GM19438 (cell line): Measurements from ENCODE around the gene SERPINA5.
"Not testable (repeated sequence)": the region's sequence is repeated elsewhere in the genome, so short reads cannot be mapped to it uniquely, and the experiment has no call there.

Source experiments
- ATAC-seq: cut with Tn5 transposase; IDR thresholded peaks from one replicate; pipeline ENCODE4 v1.9.1; 2021; ENCODE audit warnings: low read depth; ENCODE audit not compliant: unreplicated experiment

Gene SERPINA5

GRCh38 chr14:94573475-94574277 lies 7.5 kb upstream of the SERPINA5 start:
- no peak for ATAC-seq

DNA sequence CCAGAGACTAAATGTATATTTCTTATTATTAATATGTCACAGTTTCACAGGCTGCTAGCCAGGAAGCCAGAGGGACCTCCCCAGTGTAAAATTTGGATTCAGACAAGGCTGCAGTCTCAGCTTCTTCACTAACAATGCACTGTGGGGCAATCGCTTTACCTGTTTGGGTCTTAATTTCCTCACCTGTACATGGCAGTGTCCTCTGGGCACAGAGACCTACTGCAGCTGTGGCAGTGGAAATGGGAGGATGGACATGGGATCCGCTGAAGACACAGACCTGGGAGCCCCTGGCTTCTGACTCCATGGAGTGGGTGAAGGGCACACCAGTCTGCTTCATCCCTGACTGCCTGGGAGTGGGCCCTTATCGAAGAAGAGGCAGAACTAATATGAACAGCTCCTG lies 6.9 kb upstream of the SERPINA5 start:
- no peak for ATAC-seq

DNA sequence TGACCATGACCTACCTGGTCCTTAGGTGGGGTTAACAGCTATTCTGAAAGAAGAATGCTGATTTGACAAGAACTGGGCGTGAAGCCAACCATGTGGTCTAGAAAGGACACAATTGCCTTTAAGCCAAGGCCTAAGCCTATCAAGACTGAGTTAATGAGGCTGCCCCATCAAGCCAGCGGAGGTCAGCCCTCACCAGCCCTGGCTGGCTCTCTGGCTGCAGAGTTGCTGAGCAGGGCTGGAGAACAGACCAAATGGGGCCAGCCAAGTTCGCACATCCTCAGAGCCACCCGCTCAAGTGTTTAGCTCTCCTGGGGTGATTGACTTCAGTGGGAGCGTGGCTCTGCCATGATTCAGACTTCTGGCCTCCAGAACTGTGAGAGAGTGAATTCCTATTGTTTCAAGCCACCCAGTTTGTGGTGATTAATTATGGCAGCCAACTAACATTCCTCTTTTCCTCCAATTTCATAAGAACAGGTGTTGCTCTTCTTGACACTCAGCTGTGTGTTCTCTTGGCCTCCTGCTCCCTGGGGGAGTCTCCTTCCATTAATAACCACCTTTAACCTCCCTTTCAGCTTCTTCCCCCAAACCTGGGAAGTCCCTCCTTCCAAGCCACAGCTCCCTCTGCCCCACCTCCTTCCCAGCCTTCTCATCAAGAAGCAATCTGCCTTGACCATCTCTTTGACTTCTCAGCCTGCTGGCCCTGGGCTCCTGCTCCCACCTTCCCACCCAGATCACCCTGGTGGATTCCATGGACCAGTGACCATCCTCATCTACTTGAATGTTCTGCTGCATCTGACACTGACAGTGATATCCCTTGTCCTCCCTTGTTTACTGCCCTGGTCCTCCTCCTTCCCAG lies 5.3 kb upstream of the SERPINA5 start:
- no peak for ATAC-seq

GRCh38 chr14:94577472-94577871 lies 3.8 kb upstream of the SERPINA5 start:
- not testable (repeated sequence) for ATAC-seq

DNA sequence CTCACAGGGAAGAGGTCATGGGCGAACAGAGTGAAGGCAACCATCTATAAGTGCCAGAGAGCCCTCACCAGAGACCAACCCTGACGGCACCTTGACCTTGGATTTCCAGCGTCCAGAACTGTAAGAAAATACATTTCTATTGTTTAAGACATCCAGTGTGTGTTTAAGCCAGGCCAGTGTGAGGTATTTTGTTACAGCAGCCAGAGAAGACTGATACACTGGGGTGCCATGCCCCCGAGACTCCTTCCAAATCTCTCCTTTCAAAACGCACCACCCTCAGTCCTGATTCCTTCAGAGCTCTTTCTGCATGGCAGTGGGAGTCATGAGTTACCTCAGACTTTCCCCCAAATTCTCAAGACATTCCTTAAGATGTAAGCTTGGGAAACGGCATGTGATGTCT lies 2.5 kb upstream of the SERPINA5 start:
- ATAC-seq: no peak

- no peak for ATAC-seq
Measured at GRCh38 chr14:94582199-94582750, 1.0 kb downstream of the SERPINA5 start.

GRCh38 chr14:94582851-94583250 lies 1.6 kb downstream of the SERPINA5 start:
- ATAC-seq: no peak

DNA sequence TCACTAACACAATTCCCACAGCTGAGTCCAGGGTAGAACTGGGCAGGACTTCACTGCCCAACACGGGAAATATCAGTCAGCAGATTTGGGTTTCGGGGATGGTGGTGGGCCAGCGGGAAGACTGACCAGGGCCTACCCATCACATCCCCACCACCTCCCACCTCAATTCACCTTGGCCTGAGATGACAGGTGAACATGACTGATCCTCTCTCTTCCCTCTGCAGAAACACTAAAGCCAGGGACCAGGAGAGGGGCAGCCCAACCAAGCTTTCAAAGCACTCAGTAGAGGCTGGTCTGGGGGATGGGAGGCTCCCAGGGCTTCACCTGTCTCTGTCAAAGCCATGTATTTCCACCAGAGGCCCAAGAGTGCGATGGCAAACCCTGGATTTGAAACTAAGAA lies 2.3 kb downstream of the SERPINA5 start:
- no peak for ATAC-seq

DNA sequence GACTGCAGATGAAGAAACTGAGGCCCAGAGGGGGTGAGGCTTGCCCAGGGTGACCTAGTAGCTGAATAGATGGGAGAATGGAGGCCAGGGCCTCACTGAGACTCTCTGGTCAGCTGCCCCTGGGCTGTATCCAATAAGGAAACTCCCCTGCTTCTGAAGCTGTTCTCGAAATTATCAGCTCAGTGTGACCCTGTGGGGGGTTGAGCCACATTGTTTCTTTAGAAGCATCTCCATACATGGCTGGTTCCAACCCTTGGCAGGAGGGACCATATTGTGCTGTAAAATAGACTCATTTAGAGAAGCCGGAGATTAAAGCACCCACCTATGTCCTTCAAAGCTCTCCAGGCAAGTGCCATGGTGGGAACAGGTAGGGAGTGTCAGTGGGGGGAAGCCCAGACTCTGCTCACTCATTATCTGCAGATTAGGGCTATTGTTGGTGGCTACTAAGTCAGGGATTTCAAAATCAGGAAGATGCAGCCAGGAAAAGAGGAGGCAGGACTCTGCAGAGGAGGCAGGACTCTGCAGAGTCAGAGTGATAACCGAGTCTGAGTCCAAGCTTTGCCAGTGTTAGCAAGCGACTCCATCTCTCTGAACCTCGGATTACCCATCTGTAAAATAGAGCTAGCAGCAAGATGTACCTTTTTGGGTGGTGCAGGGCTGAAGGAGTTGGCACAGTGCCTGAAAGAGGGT lies 3.5 kb downstream of the SERPINA5 start:
- no peak for ATAC-seq

- no peak for ATAC-seq
Measured at GRCh38 chr14:94586635-94587034, 5.4 kb downstream of the SERPINA5 start.

- ATAC-seq: no peak
Measured at GRCh38 chr14:94588311-94588710, 7.1 kb downstream of the SERPINA5 start.

GRCh38 chr14:94591073-94591472 lies 9.8 kb downstream of the SERPINA5 start:
- no peak for ATAC-seq

- ATAC-seq: no peak
Measured at GRCh38 chr14:94591871-94592270, 10.6 kb downstream of the SERPINA5 start.

DNA sequence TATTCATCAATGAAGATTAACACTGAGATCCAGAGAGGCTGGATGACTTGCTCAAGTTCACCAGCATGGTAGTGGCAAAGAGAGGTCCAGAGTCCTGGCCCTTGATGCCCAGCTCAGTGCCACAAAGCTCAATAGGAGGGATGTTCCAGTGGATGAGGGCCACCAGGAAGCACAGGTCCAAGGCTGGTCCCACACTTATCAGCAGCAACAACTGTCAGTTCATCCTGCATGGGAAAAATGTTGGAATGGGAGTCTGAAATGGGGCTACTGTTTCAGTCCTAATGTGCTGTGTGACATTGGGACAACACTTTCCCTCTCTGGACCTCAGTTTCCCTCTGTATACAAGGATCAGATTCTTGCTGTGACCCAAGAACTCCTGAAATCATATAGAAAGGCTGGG lies 11.2 kb downstream of the SERPINA5 start:
- ATAC-seq: no peak

GRCh38 chr14:94593376-94593748 lies 12.1 kb downstream of the SERPINA5 start:
- ATAC-seq: no peak

GRCh38 chr14:94593749-94594431 lies 12.7 kb downstream of the SERPINA5 start:
- ATAC-seq: no peak

DNA sequence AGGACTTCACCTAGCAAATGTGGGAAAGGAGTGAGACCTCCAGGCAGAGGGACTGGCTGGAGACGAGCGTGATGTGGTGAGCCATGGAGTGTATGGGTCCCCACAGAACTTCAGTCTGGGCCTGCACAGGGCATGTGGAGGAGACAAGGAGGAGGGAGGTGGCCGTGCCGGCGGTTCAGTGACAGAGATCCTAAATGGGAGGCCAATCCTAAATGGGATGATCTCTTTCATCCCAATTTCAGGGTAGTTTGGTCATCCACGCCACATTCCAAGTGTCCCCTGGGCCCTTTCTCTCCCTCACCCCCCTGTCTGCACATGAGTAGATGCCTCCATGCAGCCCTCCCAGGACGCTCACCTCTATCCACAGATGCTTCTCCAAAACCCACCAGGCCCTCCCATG lies 13.2 kb downstream of the SERPINA5 start:
- no peak for ATAC-seq

DNA sequence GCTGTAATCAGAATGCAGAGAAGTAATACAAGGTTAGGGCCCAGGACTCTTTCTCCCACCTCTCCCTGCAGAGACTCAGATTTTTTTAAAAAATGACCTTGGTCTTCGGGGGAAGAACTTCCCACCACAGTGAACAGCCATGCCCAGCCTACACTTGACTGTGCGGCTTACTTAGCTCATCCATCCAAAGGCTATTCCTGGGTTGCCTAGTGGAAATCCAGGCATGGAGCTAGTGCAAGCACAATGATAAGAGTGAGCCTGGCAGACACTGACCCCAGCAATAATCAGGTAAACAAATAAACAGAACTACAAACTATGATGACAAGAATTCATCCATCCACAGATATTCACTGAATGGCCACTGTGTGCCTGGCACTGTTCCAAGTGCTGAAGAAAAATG lies 14.7 kb downstream of the SERPINA5 start:
- no peak for ATAC-seq

DNA sequence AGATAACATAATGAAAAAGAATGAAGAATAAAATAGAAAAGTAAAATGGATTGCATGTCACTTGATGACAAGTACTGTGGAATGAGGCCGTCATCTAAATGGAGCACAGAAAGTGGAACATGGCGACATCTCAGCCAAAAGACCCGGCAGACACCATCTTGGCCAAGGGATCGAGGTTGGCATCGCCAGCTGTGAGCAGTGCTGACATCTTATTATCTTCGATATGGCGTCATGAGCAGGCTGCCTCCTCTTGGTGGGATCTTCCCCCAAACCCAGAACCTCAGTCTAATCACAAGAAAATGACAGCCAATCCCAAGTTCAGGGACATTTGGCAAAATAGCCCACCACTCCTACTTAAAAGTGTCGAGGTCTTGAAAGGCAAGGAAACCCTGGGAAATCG lies 15.1 kb downstream of the SERPINA5 start:
- no peak for ATAC-seq

- ATAC-seq: no peak
Measured at GRCh38 chr14:94597788-94598187, 16.6 kb downstream of the SERPINA5 start.

DNA sequence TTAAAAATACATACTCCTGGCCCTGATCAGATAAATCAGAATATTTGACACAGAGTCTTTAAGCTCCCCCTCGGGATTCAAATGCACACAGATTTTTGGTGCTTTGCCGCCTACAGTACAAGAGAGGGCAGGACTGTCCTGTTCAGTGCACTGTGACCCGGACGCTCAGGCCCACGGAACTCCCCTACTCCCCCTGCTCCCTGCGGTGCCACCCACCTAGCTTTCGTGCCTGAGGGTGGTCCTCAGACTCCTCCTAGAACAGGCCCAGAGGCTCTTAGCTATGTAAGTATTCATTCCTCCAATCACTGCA lies 17.2 kb downstream of the SERPINA5 start:
- ATAC-seq: no peak
